Upper lobe of left lung (tissue), 4 donors: Measurements from ENCODE around the gene EPB41L4B.

Experiments
- POLR2A ChIP-seq, 4 donors: fragments of 450-650 bp; IDR thresholded peaks; one replicate each; pipeline ENCODE4 v1.5.1; 2016 to 2017; ENCODE audit warnings: antibody characterized with exemption in 4 of 4, mild to moderate bottlenecking in 2 of 4
- TF ChIP-seq, protein P1 (sequence below), 6 experiments: fragments of 450-650 bp in 4 of 6; fragments of 200-600 bp in 2 of 6; sonication (generic) in 2 of 6; IDR thresholded peaks; one replicate each; pipeline ENCODE4 v1.5.1; 2016 to 2019; ENCODE audit warnings: antibody characterized with exemption in 6 of 6

GRCh38 chr9:109369285-109369684, 48.4 kb upstream of the EPB41L4B start:
- TF ChIP-seq, protein P1, sequence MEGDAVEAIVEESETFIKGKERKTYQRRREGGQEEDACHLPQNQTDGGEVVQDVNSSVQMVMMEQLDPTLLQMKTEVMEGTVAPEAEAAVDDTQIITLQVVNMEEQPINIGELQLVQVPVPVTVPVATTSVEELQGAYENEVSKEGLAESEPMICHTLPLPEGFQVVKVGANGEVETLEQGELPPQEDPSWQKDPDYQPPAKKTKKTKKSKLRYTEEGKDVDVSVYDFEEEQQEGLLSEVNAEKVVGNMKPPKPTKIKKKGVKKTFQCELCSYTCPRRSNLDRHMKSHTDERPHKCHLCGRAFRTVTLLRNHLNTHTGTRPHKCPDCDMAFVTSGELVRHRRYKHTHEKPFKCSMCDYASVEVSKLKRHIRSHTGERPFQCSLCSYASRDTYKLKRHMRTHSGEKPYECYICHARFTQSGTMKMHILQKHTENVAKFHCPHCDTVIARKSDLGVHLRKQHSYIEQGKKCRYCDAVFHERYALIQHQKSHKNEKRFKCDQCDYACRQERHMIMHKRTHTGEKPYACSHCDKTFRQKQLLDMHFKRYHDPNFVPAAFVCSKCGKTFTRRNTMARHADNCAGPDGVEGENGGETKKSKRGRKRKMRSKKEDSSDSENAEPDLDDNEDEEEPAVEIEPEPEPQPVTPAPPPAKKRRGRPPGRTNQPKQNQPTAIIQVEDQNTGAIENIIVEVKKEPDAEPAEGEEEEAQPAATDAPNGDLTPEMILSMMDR (IDR thresholded peaks at IDR 0.05) = no peak
- no peak for TF ChIP-seq POLR2A (IDR thresholded peaks at IDR 0.05)
